Testis (tissue), 3 donors: ENCODE data around the gene MT1B. TPM values are rescaled to one million over a fixed set of nuclear protein-coding genes. Genes with fewer than 3 reads are reported as not detected.

Experiments used
- DNase-seq: peaks from one replicate; pipeline ENCODE4 v3.0.0-alpha.2; 2019
- H3K27ac ChIP-seq, 2 donors: fragments of 200-600 bp; sonication (generic); one replicate each; pipeline ENCODE4 v1.5.1; 2019
- H3K27me3 ChIP-seq: fragments of 200-600 bp; sonication (generic); one replicate; pipeline ENCODE4 v1.5.1; 2019
- H3K36me3 ChIP-seq: fragments of 200-600 bp; sonication (generic); one replicate; pipeline ENCODE4 v1.5.1; 2017; ENCODE audit warnings: low read depth; ENCODE audit errors: missing control alignments
- H3K4me1 ChIP-seq: fragments of 200-600 bp; sonication (generic); one replicate; pipeline ENCODE4 v1.5.1; 2019
- H3K4me3 ChIP-seq, 2 donors: fragments of 200-600 bp; sonication (generic); one replicate each; pipeline ENCODE4 v1.5.1; 2017 to 2019
- H3K9me3 ChIP-seq: fragments of 200-600 bp; sonication (generic); one replicate; pipeline ENCODE4 v1.5.1; 2017
- CTCF ChIP-seq, 3 experiments: fragments of 450-650 bp in 2 of 3; fragments of 200-600 bp in 1 of 3; sonication (generic) in 1 of 3; IDR thresholded peaks; one replicate each; pipeline ENCODE4 v1.5.1; 2016 to 2019; ENCODE audit warnings: antibody characterized with exemption in 3 of 3, mild to moderate bottlenecking in 2 of 3, moderate library complexity in 1 of 3
- POLR2A ChIP-seq: fragments of 450-650 bp; IDR thresholded peaks from one replicate; pipeline ENCODE4 v1.6.1; 2017; ENCODE audit warnings: antibody characterized with exemption, mild to moderate bottlenecking, moderate library complexity
- WGBS, 2 donors: methylation state at CpG; one replicate each; pipeline ENCODE4 v1.1.5; 2018; 5-methylcytosine and 5-hydroxymethylcytosine counted together
- intact Hi-C: fragments of 100-400 bp; cut with DNase I; formaldehyde crosslinking; loops from one replicate; pipeline ENCODE4 v1.15.1; 2023; ENCODE audit warnings: low total_unique reads
- polyA plus RNA-seq: library from polyadenylated mRNA; stranded (reverse); fragments of 350-450 nt; fragmentation: Illumina TruSeq; extraction: RNeasy Lipid Tissue Mini Kit (QIAGEN cat#74804); gene quantifications from one replicate; pipeline ENCODE4 v1.2.3, GENCODE V29; 2014; ENCODE audit warnings: low read depth, low replicate concordance; ENCODE audit not compliant: insufficient read depth
- total RNA-seq, 2 donors: library from RNA; depleted of rRNA; stranded (reverse); fragments of >200 nt; gene quantifications; one replicate each; pipeline ENCODE4 v1.2.3, GENCODE V29; 2016

The MT1B gene
- total and polyA plus RNA-seq, 3 donors from 2014 or later, result not detected

- no peaks in the 10 kb centered on the region for H3K36me3 ChIP-seq
- intact Hi-C loops, result no loop called here
- peaks cover 8% of the 10 kb centered on the region for H3K4me1 ChIP-seq
- WGBS, 2 donors, result 2 to 4% methylated on average over 25 to 58 of the region's 61 CpGs
- no peaks in the 10 kb centered on the region for H3K27me3 ChIP-seq
- peak within 1 kb of the TSS in 1 of 2 donors; percentile 69 for H3K27ac ChIP-seq
- no peaks in the 10 kb centered on the region for H3K9me3 ChIP-seq
- no peak for TF ChIP-seq CTCF (IDR thresholded peaks at IDR 0.05)
- TF ChIP-seq POLR2A, result no peak
- peak; percentile 34 for DNase-seq
- H3K4me3 ChIP-seq, result peak within 1 kb of the TSS; percentile 40 to 57
Observed at GRCh38 chr16:56632156-56632847, 19.4 kb upstream of the MT1B start, which contains the start of gene MT1M. Gene MT1M, plus strand, starts transcription at chr16:56632659. Its CDS starts 73 bp downstream, at chr16:56632732.

GRCh38 chr16:56632848-56633365 is 18.8 kb upstream of the MT1B start:
- H3K4me3 ChIP-seq, result peak overlapping the region; percentile 40 to 57
- 39 to 65% methylated on average over 5 to 6 of the region's 6 CpGs for WGBS, 2 donors
- no peaks in the 10 kb centered on the region for H3K36me3 ChIP-seq
- TF ChIP-seq CTCF (IDR thresholded peaks at IDR 0.05) (no peak), POLR2A (no peak)
- H3K9me3 ChIP-seq, result no peaks in the 10 kb centered on the region
- peaks cover 8% of the 10 kb centered on the region for H3K4me1 ChIP-seq
- DNase-seq, result no peak
- peak overlapping the region in 1 of 2 donors; percentile 69 for H3K27ac ChIP-seq
- intact Hi-C loops, result no loop called here
- no peaks in the 10 kb centered on the region for H3K27me3 ChIP-seq

- H3K9me3 ChIP-seq, result no peaks in the 10 kb centered on the region
- 59 to 67% methylated on average over 7 of the region's 7 CpGs for WGBS, 2 donors
- TF ChIP-seq POLR2A, result no peak
- TF ChIP-seq CTCF (IDR thresholded peaks at IDR 0.05), result no peak
- DNase-seq, result no peak
- H3K36me3 ChIP-seq, result no peaks in the 10 kb centered on the region
- H3K27me3 ChIP-seq, result no peaks in the 10 kb centered on the region
- no peak overlapping the region for H3K4me3 ChIP-seq
- H3K4me1 ChIP-seq, result peaks cover 14% of the 10 kb centered on the region
- H3K27ac ChIP-seq, result no peak overlapping the region
- intact Hi-C loops, result no loop called here
Observed at GRCh38 chr16:56633535-56633934, 18.2 kb upstream of the MT1B start.

- no peaks in the 10 kb centered on the region for H3K9me3 ChIP-seq
- H3K4me1 ChIP-seq, result peaks cover 19% of the 10 kb centered on the region
- intact Hi-C loops, result no loop called here
- no peak for DNase-seq
- TF ChIP-seq POLR2A (no peak), CTCF (IDR thresholded peaks at IDR 0.05) (no peak)
- H3K27ac ChIP-seq, result no peak overlapping the region
- H3K4me3 ChIP-seq, result peak overlapping the region in 1 of 2 donors; percentile 10
- H3K27me3 ChIP-seq, result no peaks in the 10 kb centered on the region
- no peaks in the 10 kb centered on the region for H3K36me3 ChIP-seq
- 38 to 47% methylated on average over 34 to 47 of the region's 47 CpGs for WGBS, 2 donors
Observed at GRCh38 chr16:56634715-56635440, 16.8 kb upstream of the MT1B start.
